Measurements from ENCODE around the gene PTGR3. TPM values are rescaled to one million over a fixed set of nuclear protein-coding genes. Genes with fewer than 3 reads are reported as not detected.

PTGR3 gene
- total and polyA plus RNA-seq, 2 donors (not counting 1 experiment from before 2014, with no cell fraction given), result 27.5 to 30.2 TPM

DNA sequence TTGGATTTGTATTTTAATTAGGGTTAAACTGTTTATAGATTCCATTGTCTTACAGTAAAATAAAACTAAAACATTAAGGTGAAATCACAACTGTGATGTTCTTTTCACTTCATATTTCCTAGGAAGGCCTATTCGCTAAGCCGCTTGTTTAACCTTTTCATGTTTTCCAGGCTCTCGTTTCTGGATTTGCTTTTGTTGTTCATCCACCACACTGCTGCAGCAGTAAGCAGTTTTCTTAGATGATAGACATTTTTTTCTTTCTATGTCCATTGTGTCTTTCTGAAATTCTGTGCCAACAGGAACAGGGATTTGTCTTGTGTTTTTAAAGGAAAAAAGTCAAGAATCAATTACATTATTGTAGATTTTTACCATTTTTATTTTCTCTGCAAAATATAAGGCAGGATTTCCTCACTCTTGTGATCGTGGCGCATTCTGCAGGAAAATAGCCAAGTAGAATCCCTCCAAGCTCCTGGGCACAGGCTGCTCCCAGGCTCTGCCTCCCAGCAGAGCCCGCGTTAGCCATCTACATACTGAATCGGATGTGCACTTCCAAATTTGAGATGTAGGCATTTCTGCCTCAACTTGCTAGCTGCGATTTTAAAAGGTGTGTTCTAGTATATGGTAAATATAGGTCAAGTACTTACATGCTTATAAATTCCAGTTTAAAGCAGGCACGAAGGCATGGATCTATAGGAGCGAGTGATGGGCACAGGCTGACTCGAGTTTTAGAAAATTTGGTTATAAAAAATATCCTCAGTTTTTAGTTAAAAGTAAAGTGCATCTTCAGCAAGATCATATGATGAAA is 11.8 kb upstream of the PTGR3 start:
- Histone ChIP-seq H3K27ac (ENCODE audit: low read length in 2 of 2) (no peak overlapping the region), H3K4me1 (ENCODE audit: control insufficient read depth in 2 of 2, insufficient read depth in 2 of 2, low read length in 2 of 2) (peaks cover 11 to 12% of the 10 kb centered on the region in 2 donors), H3K36me3 (replicated peaks in 1 of 2; ENCODE audit: control extremely low read depth in 1 of 2, control insufficient read depth in 1 of 2, extremely low read depth in 1 of 2, insufficient read depth in 2 of 2, low read length in 1 of 2) (no peaks in the 10 kb centered on the region), H4K20me1 (ENCODE audit: control insufficient read depth, insufficient read depth, low read length, poor library complexity, severe bottlenecking) (no peaks in the 10 kb centered on the region), H3K27me3 (replicated peaks in 1 of 4; ENCODE audit: control extremely low read depth in 1 of 4, control insufficient read depth in 3 of 4, insufficient read depth in 4 of 4, low read length in 3 of 4) (no peaks in the 10 kb centered on the region), H3K9ac (ENCODE audit: low read length) (no peak overlapping the region), H3K9me3 (ENCODE audit: control extremely low read depth in 1 of 3, control insufficient read depth in 2 of 3, insufficient read depth in 1 of 3, low read length in 2 of 3) (no peaks in the 10 kb centered on the region), H3K4me2 (replicated peaks; ENCODE audit: low read depth, low read length, poor library complexity, severe bottlenecking) (no peak overlapping the region), H2AFZ (ENCODE audit: insufficient read depth, low read depth, low read length, poor library complexity, severe bottlenecking) (no peak overlapping the region), H3K79me2 (ENCODE audit: control insufficient read depth, insufficient read depth, low read length) (peaks cover 50% of the 10 kb centered on the region), H3K4me3 (ENCODE audit: control extremely low read depth in 1 of 5, extremely low read depth in 1 of 5, insufficient read depth in 1 of 5, low read depth in 2 of 5, low read length in 4 of 5) (no peak overlapping the region)
- Mint-ChIP-seq H3K4me3 (no peak overlapping the region), H3K27me3 (no peaks in the 10 kb centered on the region), H3K4me1 (peaks cover 11% of the 10 kb centered on the region), H3K27ac (no peak overlapping the region), H3K9me3 (ENCODE audit: insufficient read depth) (no peaks in the 10 kb centered on the region)
- ChIA-PET CTCF (no interaction called here), POLR2A (no interaction called here)
- WGBS (ENCODE audit: insufficient coverage), result 94% methylated on average over 8 of the region's 12 CpGs
- no peak for DNase-seq
- no peak for ATAC-seq (ENCODE audit: low read depth)
- TF ChIP-seq CTCF (IDR thresholded peaks at IDR 0.05), result no peak
- no peak for TF ChIP-seq EZH2 (IDR thresholded peaks at IDR 0.05; ENCODE audit: borderline replicate concordance, insufficient read depth, low read depth, low read length, poor library complexity, severe bottlenecking)
- intact Hi-C loops (cut with micrococcal nuclease), result no loop called here

- no peaks in the 10 kb centered on the region for H3K9me3 ChIP-seq (ENCODE audit: control extremely low read depth in 1 of 3, control insufficient read depth in 2 of 3, insufficient read depth in 1 of 3, low read length in 2 of 3)
- 87% methylated on average over 6 of the region's 11 CpGs for WGBS (ENCODE audit: insufficient coverage)
- no peak overlapping the region for H3K27ac ChIP-seq (ENCODE audit: low read length in 2 of 2)
- no peaks in the 10 kb centered on the region for H3K27me3 ChIP-seq (replicated peaks in 1 of 4; ENCODE audit: control extremely low read depth in 1 of 4, control insufficient read depth in 3 of 4, insufficient read depth in 4 of 4, low read length in 3 of 4)
- H4K20me1 ChIP-seq (ENCODE audit: control insufficient read depth, insufficient read depth, low read length, poor library complexity, severe bottlenecking), result no peaks in the 10 kb centered on the region
- H3K4me1 ChIP-seq (ENCODE audit: control insufficient read depth in 2 of 2, insufficient read depth in 2 of 2, low read length in 2 of 2), result peaks cover 15 to 16% of the 10 kb centered on the region in 2 donors
- H3K9me3 Mint-ChIP-seq (ENCODE audit: insufficient read depth), result no peaks in the 10 kb centered on the region
- H3K27me3 Mint-ChIP-seq, result no peaks in the 10 kb centered on the region
- H3K27ac Mint-ChIP-seq, result no peak overlapping the region
- H2AFZ ChIP-seq (ENCODE audit: insufficient read depth, low read depth, low read length, poor library complexity, severe bottlenecking), result no peak overlapping the region
- CTCF ChIA-PET, result no interaction called here
- DNase-seq, result no peak
- peaks cover 49% of the 10 kb centered on the region for H3K79me2 ChIP-seq (ENCODE audit: control insufficient read depth, insufficient read depth, low read length)
- POLR2A ChIA-PET, result no interaction called here
- H3K4me3 Mint-ChIP-seq, result no peak overlapping the region
- no peaks in the 10 kb centered on the region for H3K36me3 ChIP-seq (replicated peaks in 1 of 2; ENCODE audit: control extremely low read depth in 1 of 2, control insufficient read depth in 1 of 2, extremely low read depth in 1 of 2, insufficient read depth in 2 of 2, low read length in 1 of 2)
- H3K4me1 Mint-ChIP-seq, result peaks cover 19% of the 10 kb centered on the region
- no peak for ATAC-seq (ENCODE audit: low read depth)
- no peak overlapping the region for H3K9ac ChIP-seq (ENCODE audit: low read length)
- intact Hi-C loops (cut with micrococcal nuclease), result loop anchor here (10.0 kb wide), 1 partner anchor 1275 kb away; the partner anchor contains the start of gene ZNF516
- no peak for TF ChIP-seq CTCF (IDR thresholded peaks at IDR 0.05)
- TF ChIP-seq EZH2 (IDR thresholded peaks at IDR 0.05; ENCODE audit: borderline replicate concordance, insufficient read depth, low read depth, low read length, poor library complexity, severe bottlenecking), result no peak
- H3K4me2 ChIP-seq (replicated peaks; ENCODE audit: low read depth, low read length, poor library complexity, severe bottlenecking), result no peak overlapping the region
- H3K4me3 ChIP-seq (ENCODE audit: control extremely low read depth in 1 of 5, extremely low read depth in 1 of 5, insufficient read depth in 1 of 5, low read depth in 2 of 5, low read length in 4 of 5), result no peak overlapping the region
Observed at GRCh38 chr18:75219745-75220375, 10.9 kb upstream of the PTGR3 start.
